Kasumi-1 (cell line): Measurements from ENCODE around the gene UBE2L3.
"Not testable (repeated sequence)": the region's sequence is repeated elsewhere in the genome, so short reads cannot be mapped to it uniquely, and the experiment has no call there.

Experiments used
- DNase-seq, 2 experiments: peaks; one replicate each; lab custom pipeline; 2025; lab: John Stamatoyannopoulos, UW

Gene UBE2L3

GRCh38 chr22:21571679-21572078 is 4.2 kb downstream of the UBE2L3 start:
- DNase-seq: no peak

GRCh38 chr22:21573293-21573734 is 5.8 kb downstream of the UBE2L3 start:
- no peak for DNase-seq

DNA sequence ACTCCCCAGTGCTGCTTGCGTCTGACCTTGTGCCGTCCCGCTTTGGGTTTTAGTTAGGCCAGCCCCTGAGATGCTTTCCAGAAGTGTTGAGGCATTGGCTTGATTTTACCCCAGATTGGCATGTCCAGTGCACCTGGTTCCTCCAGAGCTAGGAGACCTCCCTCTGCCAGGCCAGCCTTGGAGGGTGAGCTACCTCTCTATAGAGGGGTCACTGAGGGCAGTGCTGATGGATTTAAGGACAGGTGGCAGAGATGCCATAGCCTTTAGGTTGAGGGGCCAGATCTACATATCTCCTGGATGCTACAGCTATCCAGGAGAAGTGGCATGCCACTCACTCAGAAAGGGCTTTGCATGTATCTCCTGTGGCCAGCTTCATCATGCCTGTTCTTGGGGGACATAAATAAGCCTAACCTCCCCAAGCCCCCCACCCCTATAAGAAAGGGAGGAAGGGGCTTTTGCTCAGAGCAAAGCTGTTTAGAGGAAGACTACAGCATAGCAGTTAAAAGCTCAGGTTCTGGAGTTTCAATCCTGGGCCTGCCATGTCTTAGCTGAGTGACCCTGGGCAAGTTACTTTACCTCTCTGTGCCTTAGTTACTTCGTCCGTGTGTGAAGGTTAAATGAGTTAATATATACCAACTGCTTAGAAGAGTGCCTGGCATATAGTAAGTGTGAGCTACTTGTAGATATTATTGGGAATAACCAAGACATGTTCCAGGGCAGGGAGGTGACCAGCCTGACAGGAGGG is 6.4 kb downstream of the UBE2L3 start:
- DNase-seq: no peak

DNA sequence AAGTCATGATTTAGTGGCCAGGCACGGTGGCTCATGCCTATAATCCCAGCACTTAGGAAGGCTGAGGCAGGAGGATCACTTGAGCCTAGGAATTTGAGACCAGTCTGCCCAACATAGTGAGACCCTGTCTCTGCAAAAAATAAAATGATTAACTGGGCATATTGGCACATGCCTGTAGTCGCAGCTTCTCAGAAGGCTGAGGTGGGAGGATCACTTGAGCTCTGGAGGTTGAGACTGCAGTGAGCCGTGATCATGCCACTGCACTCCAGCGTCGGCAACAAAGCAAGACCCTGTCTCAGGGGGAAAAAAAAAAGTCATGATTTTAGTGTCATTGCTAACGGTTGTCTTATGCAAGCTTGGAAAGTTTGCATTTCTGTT is 11.9 kb downstream of the UBE2L3 start:
- DNase-seq: no peak

DNA sequence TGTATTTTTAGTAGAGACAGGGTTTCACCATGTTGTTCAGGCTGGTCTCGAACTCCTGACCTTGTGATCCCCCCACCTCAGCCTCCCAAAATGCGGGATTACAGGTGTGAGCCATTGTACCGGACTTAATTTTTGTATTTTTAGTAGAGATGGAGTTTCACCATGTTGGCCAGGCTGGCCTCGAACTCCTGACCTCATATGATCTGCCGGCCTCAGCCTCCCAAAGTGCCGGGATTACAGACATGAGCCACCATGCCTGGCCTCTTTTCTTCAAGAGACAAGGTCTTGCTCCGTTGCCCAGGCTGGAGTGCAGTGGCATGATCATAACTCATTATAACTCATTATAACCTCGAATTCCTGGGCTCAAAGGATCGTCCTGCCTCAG is 13.1 kb downstream of the UBE2L3 start:
- DNase-seq: not testable (repeated sequence)

GRCh38 chr22:21581009-21581713 is 13.6 kb downstream of the UBE2L3 start:
- DNase-seq: not testable (repeated sequence)

DNA sequence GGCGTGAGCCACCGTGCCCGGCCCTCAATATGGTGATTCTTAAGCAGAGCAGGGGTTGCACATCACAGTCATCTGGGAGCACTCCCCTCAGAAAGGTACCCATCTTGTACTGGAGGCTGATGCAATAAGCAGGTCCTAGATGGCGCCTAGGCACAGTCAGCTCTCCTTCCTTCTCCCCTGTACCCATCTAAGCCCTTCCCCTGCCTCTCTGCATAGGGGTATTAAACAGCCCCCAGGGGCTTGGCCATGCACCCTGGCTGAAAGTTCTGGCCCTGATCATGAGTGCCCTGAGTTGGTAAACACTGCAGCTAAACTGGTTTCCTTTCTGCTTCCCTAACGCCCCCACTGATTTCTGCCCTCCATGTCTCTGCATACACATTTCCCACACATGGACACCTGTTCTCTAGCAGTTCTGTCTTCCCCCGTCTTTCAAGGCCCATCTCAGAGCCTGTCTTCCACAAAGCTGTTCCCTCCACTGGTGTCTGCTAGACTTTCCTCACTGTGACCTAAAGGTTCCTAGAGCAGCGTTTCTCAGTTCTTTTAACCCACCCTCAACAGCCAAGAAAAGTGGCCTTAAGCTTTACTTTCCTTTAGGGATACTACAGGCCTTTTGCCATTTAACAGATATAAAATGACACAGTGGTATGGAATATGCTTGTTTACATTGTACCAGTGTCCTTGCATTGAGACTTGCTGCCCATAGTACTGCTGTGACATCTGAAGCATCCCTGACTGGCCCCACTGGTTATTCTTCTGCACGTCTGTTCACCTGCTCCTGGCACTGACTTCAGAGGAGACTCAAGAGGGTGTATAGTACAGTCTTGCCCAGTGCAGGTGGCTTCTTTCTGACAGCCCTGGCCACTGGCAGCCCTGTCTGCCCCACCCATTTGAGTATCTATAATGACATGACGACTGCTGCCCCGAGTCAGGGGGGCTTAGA is 15.6 kb downstream of the UBE2L3 start:
- DNase-seq: no peak

GRCh38 chr22:21585389-21585788 is 17.9 kb downstream of the UBE2L3 start:
- DNase-seq: no peak

- DNase-seq: no peak
Measured at GRCh38 chr22:21587803-21588611, 20.5 kb downstream of the UBE2L3 start.

DNA sequence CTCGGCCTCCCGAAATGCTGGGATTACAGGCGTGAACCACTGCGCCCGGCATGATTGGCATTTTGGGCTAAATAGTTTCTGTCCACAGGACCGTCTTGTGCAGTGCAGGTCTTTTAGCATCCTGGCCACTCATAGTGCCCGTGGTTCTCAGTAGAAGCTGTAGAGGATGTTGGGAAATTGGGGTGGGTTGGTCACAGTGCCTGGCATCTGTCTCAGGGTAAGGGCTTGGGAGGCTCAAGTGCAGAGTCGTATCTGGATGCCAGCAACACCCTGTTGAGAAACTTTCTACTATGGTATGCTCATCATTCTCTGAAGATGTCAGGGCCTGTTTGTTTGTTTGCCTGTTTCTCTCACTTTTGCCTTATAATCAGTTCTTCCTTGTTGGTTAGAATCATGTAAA is 21.9 kb downstream of the UBE2L3 start:
- DNase-seq: no peak

DNA sequence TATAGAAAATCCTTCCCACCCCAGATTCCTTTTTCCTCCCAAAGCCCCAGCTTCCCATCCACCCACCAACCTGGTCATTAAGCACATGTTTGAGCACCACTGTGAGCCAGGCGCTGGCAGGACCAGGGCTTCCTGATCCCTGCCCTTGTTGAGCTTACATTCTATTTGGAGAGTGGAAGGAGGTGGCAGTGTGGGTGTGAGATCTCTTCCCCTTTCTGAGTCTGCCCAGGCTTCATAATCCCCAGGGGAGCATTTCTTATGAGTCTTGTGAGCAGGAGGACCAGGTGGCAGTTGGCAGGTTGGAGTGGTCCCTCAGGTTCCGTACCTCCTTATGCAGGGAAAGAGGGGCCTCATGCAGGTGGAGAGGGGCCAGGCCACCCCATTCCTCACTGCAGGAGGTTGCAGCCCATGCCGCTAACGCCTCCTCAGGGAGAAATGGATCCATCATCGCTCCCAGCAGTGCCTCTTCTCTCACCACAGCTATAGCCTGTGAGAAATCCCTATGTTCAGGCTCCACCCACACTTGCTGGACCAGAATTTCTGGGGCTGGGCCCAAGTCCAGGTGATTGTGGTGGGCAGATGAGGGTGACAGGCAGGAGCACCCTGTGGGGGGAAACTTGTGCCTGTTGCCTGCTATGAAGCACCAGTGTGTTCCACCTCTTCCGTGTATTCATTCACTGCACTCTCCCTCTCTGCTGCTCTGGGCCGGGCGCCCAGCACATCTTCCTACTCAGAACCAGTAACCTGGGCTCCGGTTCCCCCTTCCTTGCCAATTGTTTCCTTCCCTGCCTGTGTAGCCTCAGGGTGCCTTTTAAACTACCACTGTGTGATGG is 23.5 kb downstream of the UBE2L3 start:
- DNase-seq: peak in 1 of 2 experiments; percentile 11

GRCh38 chr22:21591695-21592094 is 24.2 kb downstream of the UBE2L3 start:
- DNase-seq: no peak

DNA sequence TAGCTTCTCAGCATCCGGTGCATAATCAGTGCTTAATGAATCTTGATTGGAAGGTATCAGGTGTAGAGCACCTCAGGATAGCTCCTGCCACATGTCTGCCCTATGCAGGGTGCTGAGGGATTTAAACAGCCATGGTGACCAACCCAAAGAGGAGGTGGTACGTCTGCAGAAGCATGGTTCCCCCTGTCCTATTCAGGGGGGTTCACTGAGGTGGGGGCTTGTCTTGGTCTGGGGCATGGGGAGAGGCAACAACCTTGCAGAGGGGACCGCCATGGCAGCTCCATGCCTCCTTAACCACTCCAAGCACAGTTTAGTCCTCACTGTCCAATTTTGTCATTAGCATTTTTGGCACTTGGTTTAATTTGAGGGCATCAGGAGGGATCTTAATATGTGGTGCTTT is 24.9 kb downstream of the UBE2L3 start:
- DNase-seq: no peak

DNA sequence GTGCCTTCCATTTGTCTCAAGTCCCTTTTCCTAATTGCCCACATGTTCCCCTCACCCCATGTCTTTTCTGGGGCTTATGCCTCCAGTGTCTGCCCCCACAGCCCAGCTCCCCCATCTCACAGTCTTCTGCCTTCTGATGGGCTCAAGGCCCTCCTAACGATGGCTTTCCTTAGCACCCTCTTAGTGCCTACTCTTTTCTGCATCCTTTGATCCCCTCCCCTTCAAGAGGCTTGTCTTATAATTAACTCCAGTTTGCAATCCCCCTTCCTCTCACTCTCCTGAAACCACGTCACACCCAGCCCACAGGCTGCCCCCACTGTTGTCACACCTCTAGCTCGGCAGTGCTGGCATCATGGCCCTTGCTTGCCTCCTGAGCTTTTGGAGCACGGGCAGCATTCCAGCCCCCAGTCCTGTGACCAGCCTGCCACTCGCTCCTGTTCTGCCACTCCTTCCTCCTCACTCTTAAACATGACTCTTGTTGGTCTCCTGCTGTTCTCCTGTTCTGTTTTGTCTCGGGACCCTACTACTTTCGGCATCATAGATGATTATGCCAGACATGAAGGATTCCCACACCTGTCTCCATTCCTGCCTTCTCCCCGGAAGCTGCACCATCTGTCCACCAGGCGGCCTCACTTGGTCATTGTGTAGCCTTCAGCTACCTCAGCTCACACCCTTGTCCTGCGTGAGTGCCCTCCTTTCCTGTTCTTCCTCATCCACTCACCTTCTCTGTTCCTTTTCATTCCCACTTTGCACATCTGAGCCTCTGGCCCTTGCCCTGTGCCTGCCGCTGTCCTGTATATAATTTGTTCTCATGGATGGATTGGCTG is 26.1 kb downstream of the UBE2L3 start:
- no peak for DNase-seq

- no peak for DNase-seq
Measured at GRCh38 chr22:21594865-21595452, 27.4 kb downstream of the UBE2L3 start.

DNA sequence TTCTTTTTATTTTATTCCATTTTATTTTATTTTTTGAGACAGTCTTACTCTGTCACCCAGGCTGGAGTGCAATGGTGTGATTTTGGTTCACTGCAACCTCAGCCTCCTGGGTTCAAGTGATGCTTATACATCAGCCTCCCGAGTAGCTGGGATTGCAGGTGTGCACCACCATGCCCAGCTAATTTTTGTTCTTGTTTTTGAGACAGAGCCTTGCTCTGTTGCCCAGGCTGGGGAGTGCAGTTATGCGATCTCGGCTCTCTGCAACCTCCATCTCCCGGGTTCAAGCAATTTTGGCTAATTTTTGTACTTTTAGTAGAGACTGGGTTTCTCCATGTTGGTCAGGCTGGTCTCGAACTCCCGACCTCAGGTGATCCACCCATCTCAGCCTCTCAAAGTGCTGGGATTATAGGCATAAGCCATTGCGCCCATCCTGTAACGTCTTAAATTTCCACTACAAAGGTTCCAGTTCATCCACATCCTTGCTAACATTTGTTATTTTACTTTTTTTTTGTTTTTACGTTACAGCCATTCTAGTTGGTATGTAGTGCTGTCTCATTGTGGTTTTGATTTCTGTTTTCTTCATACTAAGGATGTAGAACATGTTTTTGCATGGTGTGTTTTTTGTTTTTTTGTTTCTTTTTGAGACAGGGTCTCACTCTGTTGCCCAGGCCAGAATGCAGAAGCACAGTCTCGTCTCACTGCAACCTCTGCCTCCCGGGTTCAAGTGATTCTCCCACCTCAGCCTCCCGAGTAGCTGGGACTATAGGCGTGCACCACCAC is 29.0 kb downstream of the UBE2L3 start:
- DNase-seq: not testable (repeated sequence)

DNA sequence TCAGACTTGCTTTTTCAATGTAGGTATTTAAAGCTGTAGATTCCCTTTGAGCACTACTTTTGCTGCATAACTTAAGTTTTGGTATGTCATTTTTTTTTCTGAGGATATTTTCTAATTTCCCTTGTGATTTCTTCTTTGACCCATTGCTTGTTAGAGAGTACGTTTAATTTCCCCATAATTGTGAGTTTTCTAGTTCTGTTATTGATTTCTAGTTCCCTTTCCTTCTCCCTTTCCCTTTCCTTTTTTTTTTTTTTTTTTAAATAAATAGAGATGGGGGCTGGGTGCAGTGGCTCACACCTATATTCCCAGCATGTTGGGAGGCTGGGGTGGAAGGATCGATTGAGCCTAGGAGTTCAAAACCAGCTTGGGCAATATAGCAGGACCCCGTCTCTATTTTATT is 30.8 kb downstream of the UBE2L3 start:
- DNase-seq: no peak

- no peak for DNase-seq
Measured at GRCh38 chr22:21599053-21599893, 31.8 kb downstream of the UBE2L3 start.
